Osteoblast (primary cell): ENCODE measurements around the gene RAB2B. TPM values are rescaled to one million over a fixed set of nuclear protein-coding genes. Genes with fewer than 3 reads are reported as not detected.

Experiments
- DNase-seq: peaks from one replicate; pipeline ENCODE4 v3.0.0; 2011; ENCODE audit warnings: low spot score, mixed read lengths; ENCODE audit not compliant: insufficient read length; ENCODE audit errors: missing footprints
- H2AFZ ChIP-seq: 2 replicates; pipeline ENCODE4 v1.6.0; 2011; ENCODE audit warnings: mild to moderate bottlenecking, low read length
- H3K27ac ChIP-seq: 2 replicates; pipeline ENCODE4 v1.5.1; 2011; ENCODE audit warnings: mild to moderate bottlenecking, low read depth, low read length, moderate library complexity
- H3K27me3 ChIP-seq: 2 replicates; pipeline ENCODE4 v1.6.0; 2012; ENCODE audit warnings: mild to moderate bottlenecking, control low read depth, inconsistent platforms, low read length, moderate library complexity; ENCODE audit not compliant: insufficient read depth
- H3K36me3 ChIP-seq: 2 replicates; pipeline ENCODE4 v1.5.1; 2011; ENCODE audit warnings: mild to moderate bottlenecking, low read length, control low read depth, moderate library complexity; ENCODE audit not compliant: insufficient read depth
- H3K4me1 ChIP-seq: 2 replicates; pipeline ENCODE4 v1.5.1; 2011; ENCODE audit warnings: mild to moderate bottlenecking, low read length, control low read depth, moderate library complexity; ENCODE audit not compliant: insufficient read depth
- H3K4me2 ChIP-seq: 2 replicates; pipeline ENCODE4 v1.6.0; 2011; ENCODE audit warnings: mild to moderate bottlenecking, low read length; ENCODE audit not compliant: insufficient read depth
- H3K4me3 ChIP-seq: fragments of 200-600 bp; sonication (generic); 3 replicates; pipeline ENCODE4 v1.5.1; 2012; ENCODE audit warnings: mild to moderate bottlenecking, low read length, inconsistent platforms; ENCODE audit not compliant: insufficient read depth
- H3K79me2 ChIP-seq: 2 replicates; pipeline ENCODE4 v1.6.0; 2012; ENCODE audit warnings: mild to moderate bottlenecking, low read length, control low read depth, inconsistent platforms; ENCODE audit not compliant: insufficient read depth
- H3K9me3 ChIP-seq: 2 replicates; pipeline ENCODE4 v1.5.1; 2011; ENCODE audit warnings: low read depth, low read length, control low read depth
- H4K20me1 ChIP-seq: 2 replicates; pipeline ENCODE4 v1.6.0; 2012; ENCODE audit warnings: mild to moderate bottlenecking, low read length, control low read depth; ENCODE audit not compliant: insufficient read depth
- CTCF ChIP-seq: IDR thresholded peaks from 2 replicates; pipeline ENCODE4 v1.5.1; 2011; ENCODE audit warnings: mild to moderate bottlenecking, low read depth, low read length, moderate library complexity; ENCODE audit errors: extremely low read depth
- total RNA-seq: library from RNA; depleted of rRNA; stranded (reverse); fragments of >200 nt; gene quantifications from 2 replicates; pipeline ENCODE4 v1.2.3, GENCODE V29; 2012

RAB2B gene
- total RNA-seq, 1 donor = 25.0 TPM

- no peak overlapping the region for H3K4me3 ChIP-seq
- no peaks in the 10 kb centered on the region for H4K20me1 ChIP-seq
- no peaks in the 10 kb centered on the region for H3K9me3 ChIP-seq
- no peak for DNase-seq
- no peak overlapping the region for H3K27ac ChIP-seq
- no peak overlapping the region for H2AFZ ChIP-seq
- no peak overlapping the region for H3K4me2 ChIP-seq
- H3K27me3 ChIP-seq = no peaks in the 10 kb centered on the region
- H3K4me1 ChIP-seq = no peaks in the 10 kb centered on the region
- TF ChIP-seq CTCF = no peak
- H3K36me3 ChIP-seq = peaks cover 67% of the 10 kb centered on the region
- peaks cover 16% of the 10 kb centered on the region for H3K79me2 ChIP-seq
These were observed 24.8 kb upstream of the RAB2B start for GRCh38 chr14:21501568-21501967.

- Histone ChIP-seq H3K9me3 (no peaks in the 10 kb centered on the region), H3K79me2 (no peaks in the 10 kb centered on the region), H4K20me1 (no peaks in the 10 kb centered on the region), H3K36me3 (peaks cover 87% of the 10 kb centered on the region), H3K27ac (peak overlapping the region; percentile 27), H3K4me2 (no peak overlapping the region), H3K4me1 (no peaks in the 10 kb centered on the region), H2AFZ (no peak overlapping the region), H3K4me3 (no peak overlapping the region), H3K27me3 (no peaks in the 10 kb centered on the region)
- TF ChIP-seq CTCF = peak; percentile 49
- no peak for DNase-seq
These were observed 22.1 kb upstream of the RAB2B start for GRCh38 chr14:21498540-21499526.

GRCh38 chr14:21496453-21496852 lies 19.7 kb upstream of the RAB2B start:
- H3K4me1 ChIP-seq = no peaks in the 10 kb centered on the region
- DNase-seq = no peak

More at GRCh38 chr14:21496453-21496852, 19.7 kb upstream of the RAB2B start:
- H3K4me2 ChIP-seq = no peak overlapping the region
- no peaks in the 10 kb centered on the region for H4K20me1 ChIP-seq
- no peak overlapping the region for H3K4me3 ChIP-seq
- H3K79me2 ChIP-seq = no peaks in the 10 kb centered on the region
- H2AFZ ChIP-seq = no peak overlapping the region
- no peaks in the 10 kb centered on the region for H3K27me3 ChIP-seq
- no peak for TF ChIP-seq CTCF
- H3K27ac ChIP-seq = no peak overlapping the region
- H3K36me3 ChIP-seq = peaks cover 81% of the 10 kb centered on the region
- no peaks in the 10 kb centered on the region for H3K9me3 ChIP-seq
